Testis (tissue), 2 donors: Measurements from ENCODE around the gene DAB2IP.

Experiments
- POLR2A ChIP-seq: fragments of 450-650 bp; IDR thresholded peaks from one replicate; pipeline ENCODE4 v1.6.1; 2017; ENCODE audit warnings: antibody characterized with exemption, mild to moderate bottlenecking, moderate library complexity
- TF ChIP-seq, protein P1 (sequence below), 3 experiments: fragments of 450-650 bp in 2 of 3; fragments of 200-600 bp in 1 of 3; sonication (generic) in 1 of 3; IDR thresholded peaks; one replicate each; pipeline ENCODE4 v1.5.1; 2016 to 2019; ENCODE audit warnings: antibody characterized with exemption in 3 of 3, mild to moderate bottlenecking in 2 of 3, moderate library complexity in 1 of 3

DNA sequence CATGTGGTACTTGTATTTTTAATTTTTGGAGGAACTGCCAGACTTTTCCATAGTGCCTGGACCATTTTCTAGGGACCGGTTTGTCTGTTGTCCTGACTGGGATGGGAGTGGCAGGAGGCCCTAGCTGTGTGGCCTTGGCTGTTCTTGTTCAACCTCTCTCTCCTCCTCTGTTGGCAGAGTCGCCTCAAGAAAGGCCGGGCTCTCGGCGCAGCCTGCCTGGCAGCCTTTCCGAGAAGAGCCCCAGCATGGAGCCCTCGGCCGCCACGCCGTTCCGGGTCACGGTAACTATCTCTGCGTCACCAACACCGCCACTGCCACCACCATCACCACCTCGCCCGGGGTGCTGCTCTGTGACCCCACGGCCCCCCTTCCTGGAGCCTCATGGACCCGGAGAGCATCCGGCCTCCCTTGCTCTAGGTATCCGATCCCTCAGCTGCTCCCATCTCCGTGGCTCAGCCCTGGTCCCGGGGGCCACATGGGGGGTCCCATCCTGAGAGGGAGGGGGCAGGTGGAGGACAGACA is 27.1 kb downstream of the DAB2IP start:
- TF ChIP-seq POLR2A = no peak
- TF ChIP-seq, protein P1, sequence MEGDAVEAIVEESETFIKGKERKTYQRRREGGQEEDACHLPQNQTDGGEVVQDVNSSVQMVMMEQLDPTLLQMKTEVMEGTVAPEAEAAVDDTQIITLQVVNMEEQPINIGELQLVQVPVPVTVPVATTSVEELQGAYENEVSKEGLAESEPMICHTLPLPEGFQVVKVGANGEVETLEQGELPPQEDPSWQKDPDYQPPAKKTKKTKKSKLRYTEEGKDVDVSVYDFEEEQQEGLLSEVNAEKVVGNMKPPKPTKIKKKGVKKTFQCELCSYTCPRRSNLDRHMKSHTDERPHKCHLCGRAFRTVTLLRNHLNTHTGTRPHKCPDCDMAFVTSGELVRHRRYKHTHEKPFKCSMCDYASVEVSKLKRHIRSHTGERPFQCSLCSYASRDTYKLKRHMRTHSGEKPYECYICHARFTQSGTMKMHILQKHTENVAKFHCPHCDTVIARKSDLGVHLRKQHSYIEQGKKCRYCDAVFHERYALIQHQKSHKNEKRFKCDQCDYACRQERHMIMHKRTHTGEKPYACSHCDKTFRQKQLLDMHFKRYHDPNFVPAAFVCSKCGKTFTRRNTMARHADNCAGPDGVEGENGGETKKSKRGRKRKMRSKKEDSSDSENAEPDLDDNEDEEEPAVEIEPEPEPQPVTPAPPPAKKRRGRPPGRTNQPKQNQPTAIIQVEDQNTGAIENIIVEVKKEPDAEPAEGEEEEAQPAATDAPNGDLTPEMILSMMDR (IDR thresholded peaks at IDR 0.05) = no peak
